DOHH2 (cell line): ENCODE results near the gene TMEM132A.

ENCODE experiments used
- EZH2phosphoT487 ChIP-seq: fragments of 200-600 bp; sonication (generic); IDR thresholded peaks from 2 replicates; pipeline ENCODE4 v1.6.1; 2017; ENCODE audit warnings: borderline replicate concordance, mild to moderate bottlenecking, antibody characterized with exemption, low read length, moderate library complexity, mixed read lengths
- TF ChIP-seq, protein P1 (sequence below): fragments of 200-600 bp; sonication (generic); IDR thresholded peaks from one replicate; pipeline ENCODE4 v1.5.1; 2014; ENCODE audit warnings: antibody characterized with exemption, mild to moderate bottlenecking, low read depth, low read length; ENCODE audit not compliant: poor library complexity, severe bottlenecking

DNA sequence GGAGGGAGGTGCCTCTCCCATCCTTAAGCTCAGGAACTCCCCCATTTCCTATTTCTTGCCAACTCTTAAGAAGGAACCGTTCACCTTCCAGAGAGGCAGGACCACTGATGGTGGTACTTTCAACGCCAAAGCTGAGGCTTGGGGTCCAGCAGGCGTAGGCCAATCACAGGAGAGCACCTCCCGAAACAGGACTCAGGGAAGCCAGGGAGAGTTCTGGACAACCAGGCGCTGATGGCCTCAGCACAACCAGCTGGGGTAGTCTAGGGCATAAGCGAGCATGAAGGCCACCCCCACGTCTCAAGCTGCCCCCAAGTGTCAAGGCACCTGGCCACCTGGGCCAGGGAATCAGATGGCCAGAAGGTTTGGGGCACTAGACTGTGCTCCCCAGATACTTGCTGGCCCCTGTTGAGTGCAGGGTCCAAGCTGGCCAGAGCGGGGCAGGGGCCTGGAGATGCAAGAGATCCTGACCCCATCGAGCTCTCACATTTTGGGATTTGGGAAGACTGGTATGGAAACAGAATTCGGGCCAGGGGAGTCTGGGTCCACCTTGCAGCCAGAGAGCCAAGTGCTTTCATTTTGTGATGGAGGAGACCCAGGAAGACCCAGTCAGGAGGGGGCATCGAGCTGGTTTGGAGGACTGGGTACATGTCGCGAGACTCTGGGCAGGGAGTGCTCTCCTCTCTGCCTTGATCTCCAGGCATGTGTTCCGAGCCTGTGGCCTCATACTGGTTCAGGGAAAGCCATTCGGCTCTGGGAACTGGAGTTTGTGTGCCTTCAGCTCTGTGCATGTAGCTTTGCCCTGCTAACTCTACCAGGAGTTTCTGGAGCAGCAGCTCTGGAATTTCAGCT lies 48.1 kb downstream of the TMEM132A start:
- TF ChIP-seq, protein P1, sequence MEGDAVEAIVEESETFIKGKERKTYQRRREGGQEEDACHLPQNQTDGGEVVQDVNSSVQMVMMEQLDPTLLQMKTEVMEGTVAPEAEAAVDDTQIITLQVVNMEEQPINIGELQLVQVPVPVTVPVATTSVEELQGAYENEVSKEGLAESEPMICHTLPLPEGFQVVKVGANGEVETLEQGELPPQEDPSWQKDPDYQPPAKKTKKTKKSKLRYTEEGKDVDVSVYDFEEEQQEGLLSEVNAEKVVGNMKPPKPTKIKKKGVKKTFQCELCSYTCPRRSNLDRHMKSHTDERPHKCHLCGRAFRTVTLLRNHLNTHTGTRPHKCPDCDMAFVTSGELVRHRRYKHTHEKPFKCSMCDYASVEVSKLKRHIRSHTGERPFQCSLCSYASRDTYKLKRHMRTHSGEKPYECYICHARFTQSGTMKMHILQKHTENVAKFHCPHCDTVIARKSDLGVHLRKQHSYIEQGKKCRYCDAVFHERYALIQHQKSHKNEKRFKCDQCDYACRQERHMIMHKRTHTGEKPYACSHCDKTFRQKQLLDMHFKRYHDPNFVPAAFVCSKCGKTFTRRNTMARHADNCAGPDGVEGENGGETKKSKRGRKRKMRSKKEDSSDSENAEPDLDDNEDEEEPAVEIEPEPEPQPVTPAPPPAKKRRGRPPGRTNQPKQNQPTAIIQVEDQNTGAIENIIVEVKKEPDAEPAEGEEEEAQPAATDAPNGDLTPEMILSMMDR: no peak
- no peak for TF ChIP-seq EZH2phosphoT487
